ENCODE results near the gene MACROD2. TPM values are rescaled to one million over a fixed set of nuclear protein-coding genes. Genes with fewer than 3 reads are reported as not detected.

Gene MACROD2
- total RNA-seq, 4 donors from 2014 or later = 4.0 to 14.1 (median 10.4) TPM

DNA sequence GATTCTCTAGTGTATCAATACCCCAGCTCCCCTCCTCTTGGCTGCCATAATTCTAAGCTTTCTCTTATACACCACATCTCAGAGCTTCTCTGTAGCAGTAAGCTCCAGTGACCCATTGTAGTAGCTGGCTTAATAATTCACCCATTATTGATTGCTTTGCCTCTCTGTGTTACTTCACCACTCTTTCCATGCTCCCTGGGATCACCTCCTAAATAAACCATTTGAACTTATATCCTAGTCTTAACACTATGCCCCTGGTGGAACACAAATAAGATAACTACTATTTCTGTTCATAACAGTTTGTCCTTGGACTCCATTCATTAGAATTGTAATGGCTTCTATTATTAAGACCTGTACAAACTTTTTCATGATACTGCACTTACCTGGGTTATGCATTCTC, 1819.0 kb downstream of the MACROD2 start:
- no peak for DNase-seq (ENCODE audit: low spot score in 2 of 2)
- Histone ChIP-seq H3K4me1 (no peaks in the 10 kb centered on the region), H3K27ac (no peak overlapping the region), H3K9me3 (no peaks in the 10 kb centered on the region), H3K36me3 (no peaks in the 10 kb centered on the region), H3K4me3 (no peak overlapping the region), H3K27me3 (no peaks in the 10 kb centered on the region)
- no peak for TF ChIP-seq POLR2A (IDR thresholded peaks at IDR 0.05)
- TF ChIP-seq, protein P1, sequence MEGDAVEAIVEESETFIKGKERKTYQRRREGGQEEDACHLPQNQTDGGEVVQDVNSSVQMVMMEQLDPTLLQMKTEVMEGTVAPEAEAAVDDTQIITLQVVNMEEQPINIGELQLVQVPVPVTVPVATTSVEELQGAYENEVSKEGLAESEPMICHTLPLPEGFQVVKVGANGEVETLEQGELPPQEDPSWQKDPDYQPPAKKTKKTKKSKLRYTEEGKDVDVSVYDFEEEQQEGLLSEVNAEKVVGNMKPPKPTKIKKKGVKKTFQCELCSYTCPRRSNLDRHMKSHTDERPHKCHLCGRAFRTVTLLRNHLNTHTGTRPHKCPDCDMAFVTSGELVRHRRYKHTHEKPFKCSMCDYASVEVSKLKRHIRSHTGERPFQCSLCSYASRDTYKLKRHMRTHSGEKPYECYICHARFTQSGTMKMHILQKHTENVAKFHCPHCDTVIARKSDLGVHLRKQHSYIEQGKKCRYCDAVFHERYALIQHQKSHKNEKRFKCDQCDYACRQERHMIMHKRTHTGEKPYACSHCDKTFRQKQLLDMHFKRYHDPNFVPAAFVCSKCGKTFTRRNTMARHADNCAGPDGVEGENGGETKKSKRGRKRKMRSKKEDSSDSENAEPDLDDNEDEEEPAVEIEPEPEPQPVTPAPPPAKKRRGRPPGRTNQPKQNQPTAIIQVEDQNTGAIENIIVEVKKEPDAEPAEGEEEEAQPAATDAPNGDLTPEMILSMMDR (IDR thresholded peaks at IDR 0.05) = no peak
- no peak for TF ChIP-seq EP300 (IDR thresholded peaks at IDR 0.05)

DNA sequence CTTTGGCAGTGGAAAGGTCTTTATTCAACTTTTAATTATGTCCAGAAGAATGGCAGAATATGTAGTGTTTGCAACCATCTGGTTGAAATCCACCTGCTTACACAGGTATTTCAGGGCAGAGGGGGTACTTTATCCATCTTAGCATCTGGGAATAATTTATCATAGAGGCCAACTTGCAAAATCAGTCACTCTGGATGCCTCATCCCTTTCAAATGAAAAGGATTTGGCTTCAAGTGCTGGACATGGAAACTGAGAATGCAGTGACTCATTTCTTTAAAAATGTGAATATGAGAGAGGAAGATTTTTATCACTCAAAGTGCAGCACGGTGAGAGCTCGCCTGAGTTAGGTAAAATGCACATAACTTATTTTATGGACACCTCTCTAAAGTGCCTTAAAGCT, 1819.6 kb downstream of the MACROD2 start:
- H3K4me3 ChIP-seq = no peak overlapping the region
- TF ChIP-seq, protein P1 (IDR thresholded peaks at IDR 0.05) = no peak
- TF ChIP-seq POLR2A (IDR thresholded peaks at IDR 0.05) = no peak
- no peak for TF ChIP-seq EP300 (IDR thresholded peaks at IDR 0.05)

DNA sequence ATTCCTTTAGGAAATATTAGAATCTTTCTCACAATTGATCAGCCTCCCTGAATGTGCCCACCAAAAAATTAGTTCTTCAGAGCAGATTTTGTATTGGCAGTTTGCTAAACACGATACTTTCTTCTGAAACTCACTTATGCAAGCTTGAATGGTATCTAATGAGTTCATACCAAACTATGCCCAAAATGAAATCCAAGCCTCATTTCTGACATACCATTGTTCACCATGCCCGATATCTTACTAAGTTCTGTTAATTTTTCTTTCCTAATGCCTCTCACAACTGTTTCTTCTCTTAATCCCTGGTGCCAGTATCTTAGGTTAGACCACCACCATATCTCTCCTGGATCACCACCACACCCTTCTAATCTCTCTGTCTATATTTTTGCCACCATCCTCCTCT, 1822.0 kb downstream of the MACROD2 start:
- TF ChIP-seq EP300 (IDR thresholded peaks at IDR 0.05) = no peak
- no peak for TF ChIP-seq POLR2A (IDR thresholded peaks at IDR 0.05)
- TF ChIP-seq, protein P1 (IDR thresholded peaks at IDR 0.05) = no peak
- no peaks in the 10 kb centered on the region for H3K9me3 ChIP-seq
- 75 to 80% methylated on average over 2 of the region's 2 CpGs for WGBS, 2 donors
- no peaks in the 10 kb centered on the region for H3K4me1 ChIP-seq
- no peak overlapping the region for H3K4me3 ChIP-seq
- H3K36me3 ChIP-seq = no peaks in the 10 kb centered on the region
- no peak overlapping the region for H3K27ac ChIP-seq
- DNase-seq (ENCODE audit: low spot score in 2 of 2) = no peak
- no peaks in the 10 kb centered on the region for H3K27me3 ChIP-seq

More for the DNA sequence above, 1819.6 kb downstream of the MACROD2 start:
- Histone ChIP-seq H3K27ac (no peak overlapping the region), H3K27me3 (no peaks in the 10 kb centered on the region), H3K4me1 (no peaks in the 10 kb centered on the region), H3K9me3 (no peaks in the 10 kb centered on the region), H3K36me3 (no peaks in the 10 kb centered on the region)
- WGBS, 2 donors = 44 to 51% methylated on average over 2 of the region's 2 CpGs
- no peak for DNase-seq (ENCODE audit: low spot score in 2 of 2)

DNA sequence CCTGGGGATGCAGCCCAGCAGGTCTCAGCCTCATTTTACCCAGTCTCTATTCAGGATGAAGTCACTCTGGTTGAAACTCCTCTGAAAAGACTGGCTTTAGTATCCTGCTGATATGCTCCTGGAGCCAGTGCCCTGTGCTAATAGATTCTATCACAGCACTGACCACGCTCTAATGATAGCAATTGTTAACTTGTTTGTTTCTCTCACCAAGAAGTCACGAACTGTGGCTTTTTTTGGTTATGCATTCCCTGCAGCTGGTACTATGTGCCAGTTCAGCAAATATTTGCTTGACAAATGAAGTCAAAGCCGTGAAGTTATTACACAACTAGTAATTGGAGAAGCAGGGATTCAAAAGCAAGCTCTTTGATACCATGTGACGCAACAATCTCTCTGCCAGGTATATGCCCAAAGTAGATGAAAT, 1823.3 kb downstream of the MACROD2 start:
- no peak overlapping the region for H3K4me3 ChIP-seq
- TF ChIP-seq, protein P1 (IDR thresholded peaks at IDR 0.05) = no peak
- TF ChIP-seq EP300 (IDR thresholded peaks at IDR 0.05) (no peak), POLR2A (IDR thresholded peaks at IDR 0.05) (no peak)
- no peaks in the 10 kb centered on the region for H3K9me3 ChIP-seq
- no peak overlapping the region for H3K27ac ChIP-seq
- no peaks in the 10 kb centered on the region for H3K36me3 ChIP-seq
- no peaks in the 10 kb centered on the region for H3K27me3 ChIP-seq
- DNase-seq (ENCODE audit: low spot score in 2 of 2) = no peak
- H3K4me1 ChIP-seq = no peaks in the 10 kb centered on the region
- 65 to 70% methylated on average over 4 of the region's 4 CpGs for WGBS, 2 donors

DNA sequence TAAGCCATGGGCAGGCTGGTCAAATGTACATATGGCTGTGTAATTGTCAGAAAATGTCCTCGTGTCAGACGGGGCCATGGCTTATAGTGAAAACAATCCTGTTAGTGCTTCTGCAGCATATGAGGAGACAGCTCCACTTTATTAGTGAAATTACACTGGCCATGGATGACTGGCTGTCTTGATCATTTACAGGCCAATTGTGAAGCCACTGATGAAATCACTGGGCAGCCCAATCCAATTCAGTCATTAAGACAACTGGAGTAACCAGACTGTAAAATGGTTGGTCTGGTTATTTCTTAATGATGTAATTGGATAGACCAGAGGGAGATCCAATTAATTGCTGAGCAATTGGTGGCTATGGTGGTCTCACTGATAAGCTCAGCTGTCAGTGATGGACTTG, 1828.4 kb downstream of the MACROD2 start:
- Histone ChIP-seq H3K36me3 (no peaks in the 10 kb centered on the region), H3K4me1 (no peaks in the 10 kb centered on the region), H3K27me3 (no peaks in the 10 kb centered on the region), H3K4me3 (no peak overlapping the region), H3K27ac (no peak overlapping the region), H3K9me3 (no peaks in the 10 kb centered on the region)
- no peak for DNase-seq (ENCODE audit: low spot score in 2 of 2)
- TF ChIP-seq, protein P1 (IDR thresholded peaks at IDR 0.05) = no peak
- no peak for TF ChIP-seq POLR2A (IDR thresholded peaks at IDR 0.05)
- TF ChIP-seq EP300 (IDR thresholded peaks at IDR 0.05) = no peak
- WGBS, 2 donors = 61 to 77% methylated on average over 2 of the region's 2 CpGs

All from tibial nerve (tissue), 4 donors.